Tongue (tissue), 2 donors: Measurements from ENCODE around the gene SUDS3. TPM values are rescaled to one million over a fixed set of nuclear protein-coding genes. Genes with fewer than 3 reads are reported as not detected.
A peak's percentile ranks its signal among the peaks of the same experiment; 100 is the strongest.

Experiments used
- DNase-seq: peaks from one replicate; pipeline ENCODE4 v3.0.0-alpha.2; 2015
- total RNA-seq: library from RNA; depleted of rRNA; stranded (reverse); fragments of >200 nt; gene quantifications from one replicate; pipeline ENCODE4 v1.2.3, GENCODE V29; 2014

The SUDS3 gene
- total RNA-seq, 1 donor from 2014 or later: 49.7 TPM

- DNase-seq: peak; percentile 37
These were observed 18.9 kb upstream of the SUDS3 start for GRCh38 chr12:118357257-118358007.

- DNase-seq: no peak
These were observed 18.4 kb upstream of the SUDS3 start for GRCh38 chr12:118358008-118358359.

GRCh38 chr12:118358612-118359540 lies 17.5 kb upstream of the SUDS3 start:
- DNase-seq: no peak

- DNase-seq: no peak
These were observed 16.8 kb upstream of the SUDS3 start for GRCh38 chr12:118359541-118359915.

- no peak for DNase-seq
These were observed 15.3 kb upstream of the SUDS3 start for GRCh38 chr12:118361092-118361404.

- DNase-seq: no peak
These were observed 14.5 kb upstream of the SUDS3 start for GRCh38 chr12:118361889-118362288.

GRCh38 chr12:118368821-118369220 lies 7.5 kb upstream of the SUDS3 start:
- DNase-seq: no peak

- no peak for DNase-seq
These were observed 5.8 kb upstream of the SUDS3 start for GRCh38 chr12:118370601-118371000.

GRCh38 chr12:118371321-118372282 lies 4.8 kb upstream of the SUDS3 start:
- DNase-seq: peak; percentile 15

GRCh38 chr12:118372541-118373495 lies 3.5 kb upstream of the SUDS3 start, which contains the start of gene TAOK3:
Gene TAOK3 (minus strand): TSS chr12:118372907. CDS start chr12:118255567, 117,340 bp downstream.
- peak; percentile 99 for DNase-seq

- DNase-seq: no peak
These were observed 2.7 kb upstream of the SUDS3 start for GRCh38 chr12:118373616-118374015.

- DNase-seq: no peak
These were observed 2.1 kb upstream of the SUDS3 start for GRCh38 chr12:118374126-118374725.

GRCh38 chr12:118374909-118375308 lies 1.4 kb upstream of the SUDS3 start:
- peak; percentile 43 for DNase-seq

GRCh38 chr12:118375348-118375747 lies 1.0 kb upstream of the SUDS3 start:
- DNase-seq: peak; percentile 6

- no peak for DNase-seq
These were observed 897 bp downstream of the SUDS3 start for GRCh38 chr12:118377021-118377883.

GRCh38 chr12:118377884-118378470 lies 1.6 kb downstream of the SUDS3 start:
- peak; percentile 91 for DNase-seq

GRCh38 chr12:118391424-118391823 lies 15.1 kb downstream of the SUDS3 start:
- no peak for DNase-seq

GRCh38 chr12:118391836-118392235 lies 15.5 kb downstream of the SUDS3 start:
- DNase-seq: no peak
